Hepatocyte (in vitro differentiated cells): ENCODE measurements around the gene C14orf180.

ENCODE experiments used
- CTCF ChIP-seq: fragments of 200-600 bp; sonication (generic); IDR thresholded peaks from 2 replicates; pipeline ENCODE4 v1.5.1; 2016; ENCODE audit warnings: antibody characterized with exemption, mild to moderate bottlenecking; ENCODE audit not compliant: poor library complexity
- EZH2phosphoT487 ChIP-seq: fragments of 200-600 bp; sonication (generic); IDR thresholded peaks from one replicate; pipeline ENCODE4 v1.6.1; 2018; ENCODE audit warnings: antibody characterized with exemption, mild to moderate bottlenecking, low read depth, moderate library complexity; ENCODE audit not compliant: unreplicated experiment, severe bottlenecking

- TF ChIP-seq CTCF (no peak), EZH2phosphoT487 (no peak)
Observed at GRCh38 chr14:104549536-104550339, 29.8 kb upstream of the C14orf180 start.
